Measurements from ENCODE around the gene TNP2. TPM values are rescaled to one million over a fixed set of nuclear protein-coding genes. Genes with fewer than 3 reads are reported as not detected.
"Not testable (repeated sequence)": the region's sequence is repeated elsewhere in the genome, so short reads cannot be mapped to it uniquely, and the experiment has no call there.

Gene TNP2
- total RNA-seq, 2 donors from 2014 or later, result not detected

DNA sequence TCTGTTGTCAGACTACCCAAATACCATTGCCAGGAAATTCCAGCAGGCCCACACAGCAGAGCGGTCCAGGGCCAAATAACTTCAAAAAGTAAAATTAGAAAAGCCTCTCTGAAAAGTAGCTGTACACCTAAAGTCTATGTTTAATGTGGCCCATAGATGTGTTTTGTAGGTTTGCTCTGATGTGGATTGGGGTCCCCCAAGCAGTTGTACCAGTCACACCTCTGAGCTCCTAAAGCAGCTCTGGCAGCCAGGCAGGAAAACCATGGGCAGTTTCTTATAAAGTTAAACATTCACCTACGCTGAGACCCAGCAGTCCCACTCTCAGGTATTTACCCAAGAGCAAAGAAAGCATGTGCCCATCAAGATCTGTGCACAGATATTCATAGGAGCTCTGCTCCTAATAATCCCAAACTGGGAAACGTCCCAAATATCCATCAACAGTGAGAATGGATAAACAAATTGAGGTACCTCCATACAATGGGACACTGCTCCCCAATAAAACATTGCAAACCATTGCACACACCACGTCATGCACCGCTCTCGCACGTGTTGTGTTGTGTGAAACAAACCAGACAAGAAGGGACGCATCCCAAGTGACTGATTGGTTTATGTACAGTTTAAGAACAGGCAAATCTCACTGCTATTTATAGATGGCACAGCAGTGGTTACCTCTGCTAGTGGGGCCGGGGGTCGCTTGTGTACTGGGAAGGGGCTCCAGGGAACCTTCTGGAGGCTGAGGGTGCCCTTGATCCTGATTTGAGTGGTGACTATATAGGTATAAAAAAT, 27.8 kb upstream of the TNP2 start:
- H3K4me1 Mint-ChIP-seq (ENCODE audit: low read depth in 2 of 2), result peaks cover 17 to 28% of the 10 kb centered on the region in 2 donors
- no peak for DNase-seq (ENCODE audit: low spot score)
- peak overlapping the region; percentile 16 to 39 for H3K27ac Mint-ChIP-seq
- no peaks in the 10 kb centered on the region for H3K9me3 Mint-ChIP-seq
- H3K36me3 Mint-ChIP-seq, result no peaks in the 10 kb centered on the region
- peak overlapping the region; percentile 51 for H3K4me3 Mint-ChIP-seq
- H3K27me3 Mint-ChIP-seq, result peaks cover 30 to 33% of the 10 kb centered on the region in 2 donors
- ATAC-seq, result peak; percentile 28 to 34

DNA sequence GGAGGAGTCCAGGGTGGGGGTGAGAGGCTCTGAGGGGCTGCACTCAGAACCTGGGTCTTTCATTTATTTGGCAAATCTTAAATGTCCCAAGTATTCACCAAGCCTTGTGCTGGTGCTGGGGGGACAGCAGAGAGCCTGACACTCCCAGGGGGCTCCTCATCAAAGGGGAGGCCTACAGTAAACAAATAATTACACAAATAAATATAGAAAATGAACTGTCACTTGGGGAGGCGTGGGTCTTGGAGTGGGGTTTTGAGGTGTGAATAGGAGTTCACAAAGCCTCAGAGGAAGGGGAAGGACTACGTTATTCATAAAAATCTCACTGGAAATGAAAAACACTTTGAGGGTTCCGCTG, 27.2 kb upstream of the TNP2 start:
- ATAC-seq, result no peak
- H3K27ac Mint-ChIP-seq, result no peak overlapping the region
- H3K4me3 Mint-ChIP-seq, result no peak overlapping the region
- no peaks in the 10 kb centered on the region for H3K36me3 Mint-ChIP-seq
- peaks cover 31 to 38% of the 10 kb centered on the region in 2 donors for H3K27me3 Mint-ChIP-seq
- H3K9me3 Mint-ChIP-seq, result no peaks in the 10 kb centered on the region
- no peak for DNase-seq (ENCODE audit: low spot score)
- peaks cover 17 to 26% of the 10 kb centered on the region in 2 donors for H3K4me1 Mint-ChIP-seq (ENCODE audit: low read depth in 2 of 2)

DNA sequence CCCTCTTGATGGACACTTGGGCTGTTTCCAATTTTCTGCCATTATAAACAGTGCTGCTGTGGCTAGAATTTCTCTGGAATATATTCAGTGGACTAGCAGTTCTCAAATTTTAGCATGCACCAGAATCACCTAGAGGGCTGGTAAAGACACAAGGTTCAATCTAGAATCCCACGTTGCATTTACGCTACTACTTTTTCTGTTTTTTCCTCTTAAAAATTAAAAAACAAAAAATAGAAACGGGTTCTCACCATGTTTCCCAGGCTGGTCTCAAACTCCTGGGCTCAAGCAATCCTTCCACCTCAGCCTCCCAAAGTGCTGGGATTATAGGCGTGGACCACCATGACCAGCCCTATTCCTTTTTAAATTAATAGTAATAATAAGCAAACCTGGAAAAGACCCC, 26.5 kb upstream of the TNP2 start:
- H3K4me1 Mint-ChIP-seq (ENCODE audit: low read depth in 2 of 2), result peaks cover 17 to 26% of the 10 kb centered on the region in 2 donors
- no peaks in the 10 kb centered on the region for H3K36me3 Mint-ChIP-seq

DNA sequence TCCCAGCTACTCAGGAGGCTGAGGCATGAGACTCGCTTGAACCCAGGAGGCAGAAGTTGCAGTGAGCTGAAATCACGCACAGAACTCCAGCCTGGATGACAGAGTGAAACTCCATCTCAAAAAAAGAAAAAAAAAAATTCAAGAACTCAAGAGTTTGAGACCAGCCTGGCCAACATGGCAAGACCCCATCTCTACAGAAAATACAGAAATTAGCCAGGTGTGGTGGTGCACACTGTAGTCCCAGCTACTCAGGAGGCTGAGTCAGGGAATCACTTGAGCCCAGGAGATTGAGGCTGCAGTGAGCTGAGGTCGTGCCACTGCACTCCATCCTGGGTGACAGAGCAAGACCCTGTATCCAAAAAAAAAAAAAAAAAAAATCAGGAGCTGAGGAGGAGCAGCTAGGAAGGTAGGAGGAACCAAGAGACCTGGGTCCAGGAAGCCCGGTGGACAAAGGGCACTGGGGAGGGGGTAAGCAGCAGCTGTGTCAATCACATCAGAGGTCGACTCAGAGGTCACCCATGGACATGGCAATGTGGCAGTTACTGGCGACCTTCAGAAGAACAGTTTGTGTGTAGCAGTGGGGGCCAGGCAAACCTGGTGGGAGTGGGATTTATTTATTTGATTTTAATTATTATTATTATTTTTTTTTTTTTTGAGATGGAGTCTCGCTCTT, 23.1 kb upstream of the TNP2 start:
- Mint-ChIP-seq H3K27ac (no peak overlapping the region), H3K4me3 (no peak overlapping the region), H3K36me3 (no peaks in the 10 kb centered on the region), H3K9me3 (no peaks in the 10 kb centered on the region), H3K4me1 (ENCODE audit: low read depth in 2 of 2) (peaks cover 6 to 25% of the 10 kb centered on the region in 2 donors), H3K27me3 (peaks cover 55 to 68% of the 10 kb centered on the region in 2 donors)
- ATAC-seq (no peak), DNase-seq (ENCODE audit: low spot score) (no peak)

More for the DNA sequence above, 26.5 kb upstream of the TNP2 start:
- peaks cover 33 to 44% of the 10 kb centered on the region in 2 donors for H3K27me3 Mint-ChIP-seq
- H3K9me3 Mint-ChIP-seq, result no peaks in the 10 kb centered on the region
- DNase-seq (ENCODE audit: low spot score) (no peak), ATAC-seq (no peak)
- H3K27ac Mint-ChIP-seq, result peak overlapping the region in 1 of 2 donors; percentile 31
- H3K4me3 Mint-ChIP-seq, result no peak overlapping the region

DNA sequence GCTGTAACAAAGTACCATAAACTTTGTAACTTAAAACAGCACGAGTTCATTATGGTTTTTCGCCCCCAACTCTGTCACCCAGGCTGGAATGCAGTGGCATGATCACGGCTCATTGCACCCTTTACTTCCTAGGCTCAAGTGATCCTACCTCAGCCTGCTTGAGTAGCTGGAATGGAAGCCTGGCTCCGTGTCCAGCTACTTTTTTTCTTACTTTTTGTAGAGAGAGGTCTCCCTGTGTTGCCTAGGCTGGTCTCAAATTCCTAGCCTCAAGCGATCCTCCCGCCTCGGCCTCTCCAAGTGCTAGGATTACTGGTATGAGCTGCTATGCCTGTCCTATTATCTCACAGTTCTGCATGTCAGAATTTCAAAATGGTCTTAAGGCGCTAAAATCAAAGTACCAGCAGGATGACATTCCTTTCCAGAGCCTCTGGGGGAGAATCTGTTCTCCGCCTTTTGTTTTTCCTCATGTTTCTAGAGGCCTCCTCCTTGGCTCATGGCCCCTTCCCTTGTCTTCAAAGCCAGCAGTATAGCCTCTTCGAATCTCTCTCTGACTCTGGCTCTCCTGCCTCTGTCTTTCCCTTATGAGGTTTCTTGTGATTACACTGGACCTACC, 22.1 kb upstream of the TNP2 start:
- Mint-ChIP-seq H3K4me1 (ENCODE audit: low read depth in 2 of 2) (peaks cover 8 to 26% of the 10 kb centered on the region in 2 donors), H3K27me3 (peaks cover 58 to 74% of the 10 kb centered on the region in 2 donors), H3K27ac (no peak overlapping the region), H3K36me3 (no peaks in the 10 kb centered on the region), H3K4me3 (no peak overlapping the region), H3K9me3 (no peaks in the 10 kb centered on the region)
- ATAC-seq (no peak), DNase-seq (ENCODE audit: low spot score) (no peak)

DNA sequence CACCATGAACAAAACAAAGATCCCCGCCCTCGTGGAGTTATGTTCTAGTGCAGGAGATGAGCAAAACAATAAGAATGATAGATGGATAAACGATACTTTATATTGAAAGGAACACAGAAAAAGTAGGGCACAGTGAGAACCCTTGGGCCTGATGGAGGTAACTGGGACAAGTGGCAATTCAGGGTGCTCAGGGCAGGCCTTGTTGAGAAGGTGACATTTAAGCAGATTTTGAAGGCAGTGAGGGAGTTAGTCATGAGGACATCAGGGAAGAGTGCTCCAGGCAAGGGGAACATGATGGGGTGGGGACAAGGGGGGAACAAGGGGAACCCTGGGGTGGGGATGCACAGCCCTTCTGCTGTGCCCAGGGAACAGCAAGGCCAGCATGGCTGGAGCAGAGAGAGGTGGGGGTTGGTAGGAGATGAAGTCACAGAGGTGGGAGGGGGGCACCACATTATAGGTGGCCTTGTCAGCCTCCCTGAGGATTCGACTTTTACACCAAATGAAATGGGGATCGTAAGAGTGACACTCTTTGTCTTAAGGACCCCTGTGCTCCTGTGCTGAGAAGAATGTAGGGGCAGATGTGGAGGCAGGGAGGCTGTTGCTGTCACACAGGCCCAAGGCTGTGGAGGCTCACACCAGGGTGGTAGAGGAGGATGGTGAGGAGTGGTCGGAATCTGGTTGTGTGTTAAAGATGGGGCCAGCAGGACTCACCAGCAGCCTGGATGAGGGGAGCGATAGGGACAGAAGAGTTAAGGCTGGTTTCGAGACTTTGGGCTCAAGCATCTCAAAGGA, 21.2 kb upstream of the TNP2 start:
- Mint-ChIP-seq H3K27me3 (peaks cover 63 to 81% of the 10 kb centered on the region in 2 donors), H3K9me3 (no peaks in the 10 kb centered on the region), H3K27ac (peak overlapping the region in 1 of 2 donors; percentile 14), H3K36me3 (no peaks in the 10 kb centered on the region), H3K4me3 (no peak overlapping the region), H3K4me1 (ENCODE audit: low read depth in 2 of 2) (peaks cover 17 to 34% of the 10 kb centered on the region in 2 donors)
- ATAC-seq (no peak), DNase-seq (ENCODE audit: low spot score) (no peak)

DNA sequence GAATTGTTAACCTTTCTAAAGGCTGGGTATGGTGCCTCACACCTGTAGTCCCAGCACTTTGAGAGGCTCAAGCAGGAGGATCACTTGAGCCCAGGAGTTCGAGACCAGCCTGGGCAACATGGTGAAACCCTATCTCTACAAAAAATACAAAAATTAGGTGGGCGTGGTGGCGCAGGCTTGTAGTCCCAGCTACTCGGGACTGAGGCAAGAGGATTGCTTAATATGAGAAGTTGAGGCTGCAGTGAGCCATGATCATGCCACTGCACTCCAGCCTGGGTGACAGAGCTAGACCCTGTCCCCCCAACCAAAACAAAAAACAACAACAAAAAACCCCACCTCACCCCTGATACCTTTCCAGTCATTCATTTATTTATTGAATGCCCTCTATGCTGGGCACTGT, 20.6 kb upstream of the TNP2 start:
- not testable (repeated sequence) for ATAC-seq; H3K9me3 Mint-ChIP-seq; DNase-seq (ENCODE audit: low spot score); H3K36me3 Mint-ChIP-seq; H3K4me3 Mint-ChIP-seq
- Mint-ChIP-seq H3K4me1 (ENCODE audit: low read depth in 2 of 2) (peaks cover 19 to 38% of the 10 kb centered on the region in 2 donors), H3K27ac (peak overlapping the region in 1 of 2 donors; percentile 14), H3K27me3 (peaks cover 60 to 79% of the 10 kb centered on the region in 2 donors)

DNA sequence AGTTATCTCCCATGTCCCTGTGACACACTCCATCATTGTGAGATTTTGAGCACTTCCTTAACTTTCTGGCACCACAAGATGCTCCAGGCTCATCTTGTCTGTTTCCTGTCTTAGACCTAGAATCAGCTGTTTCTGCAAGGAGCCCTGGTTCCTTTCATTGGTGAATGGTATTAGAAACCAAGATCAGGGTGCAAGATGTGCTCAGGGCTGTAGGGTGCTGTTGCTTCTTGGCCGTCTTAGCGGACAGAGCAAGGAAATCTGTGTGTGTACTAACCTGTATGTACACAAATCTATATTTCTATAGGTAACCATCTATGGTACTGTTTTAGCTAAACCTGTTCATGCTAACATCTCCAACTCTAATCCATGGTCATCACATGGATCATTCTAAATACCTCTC, 20.1 kb upstream of the TNP2 start:
- ATAC-seq, result no peak
- Mint-ChIP-seq H3K4me1 (ENCODE audit: low read depth in 2 of 2) (peaks cover 19 to 38% of the 10 kb centered on the region in 2 donors), H3K4me3 (no peak overlapping the region), H3K27me3 (peaks cover 60 to 79% of the 10 kb centered on the region in 2 donors), H3K27ac (peak overlapping the region in 1 of 2 donors; percentile 29), H3K36me3 (no peaks in the 10 kb centered on the region), H3K9me3 (no peaks in the 10 kb centered on the region)
- no peak for DNase-seq (ENCODE audit: low spot score)

DNA sequence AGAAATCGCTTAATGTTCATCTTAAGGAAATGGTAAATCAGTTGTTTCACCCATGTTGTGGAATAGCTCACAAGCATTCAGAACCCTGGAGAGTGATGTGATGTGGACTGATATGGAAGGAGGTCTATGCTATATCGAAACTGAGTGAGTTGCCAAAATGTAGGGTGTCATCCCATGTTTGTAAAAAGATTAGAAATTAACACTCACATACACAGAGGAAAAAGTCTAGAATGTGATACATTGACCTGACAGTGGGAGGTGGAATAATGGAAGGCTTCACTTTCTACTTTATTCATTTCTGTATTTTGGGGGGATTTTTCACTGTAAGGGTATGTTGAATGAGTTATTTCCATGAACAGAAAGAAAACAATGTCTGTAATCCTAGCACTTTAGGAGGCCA, 16.7 kb upstream of the TNP2 start:
- peaks cover 49 to 68% of the 10 kb centered on the region in 2 donors for H3K27me3 Mint-ChIP-seq
- ATAC-seq, result peak; percentile 44 to 52
- peak overlapping the region in 1 of 2 donors; percentile 54 for H3K27ac Mint-ChIP-seq
- no peaks in the 10 kb centered on the region for H3K9me3 Mint-ChIP-seq
- H3K4me3 Mint-ChIP-seq, result peak overlapping the region; percentile 38
- H3K4me1 Mint-ChIP-seq (ENCODE audit: low read depth in 2 of 2), result peaks cover 19 to 27% of the 10 kb centered on the region in 2 donors
- H3K36me3 Mint-ChIP-seq, result no peaks in the 10 kb centered on the region
- no peak for DNase-seq (ENCODE audit: low spot score)

DNA sequence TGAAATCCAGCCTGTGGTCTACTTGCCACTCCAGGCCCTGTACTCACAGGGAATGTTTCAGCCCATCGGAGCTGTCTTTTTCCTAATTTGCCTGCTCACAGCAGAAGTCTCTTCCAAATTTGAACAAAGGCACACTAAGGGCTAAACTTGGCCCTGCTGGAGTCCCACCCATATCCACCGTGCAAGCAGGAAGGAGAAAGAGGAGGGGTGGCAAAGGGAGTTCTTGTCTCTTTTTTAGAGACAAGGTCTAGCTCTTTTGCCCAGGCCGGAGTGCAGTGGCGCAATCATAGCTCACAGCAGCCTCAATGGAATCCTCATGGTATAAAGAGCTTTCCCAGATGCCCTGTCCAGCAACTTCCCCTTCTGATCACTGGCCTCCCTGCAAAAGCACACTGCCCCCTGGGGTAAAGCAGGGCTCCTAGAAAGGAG, 14.7 kb upstream of the TNP2 start:
- Mint-ChIP-seq H3K36me3 (no peaks in the 10 kb centered on the region), H3K4me1 (ENCODE audit: low read depth in 2 of 2) (peaks cover 19 to 24% of the 10 kb centered on the region in 2 donors), H3K27me3 (peaks cover 39 to 49% of the 10 kb centered on the region in 2 donors), H3K9me3 (no peaks in the 10 kb centered on the region), H3K4me3 (no peak overlapping the region), H3K27ac (no peak overlapping the region)
- no peak for DNase-seq (ENCODE audit: low spot score)
- ATAC-seq, result no peak

DNA sequence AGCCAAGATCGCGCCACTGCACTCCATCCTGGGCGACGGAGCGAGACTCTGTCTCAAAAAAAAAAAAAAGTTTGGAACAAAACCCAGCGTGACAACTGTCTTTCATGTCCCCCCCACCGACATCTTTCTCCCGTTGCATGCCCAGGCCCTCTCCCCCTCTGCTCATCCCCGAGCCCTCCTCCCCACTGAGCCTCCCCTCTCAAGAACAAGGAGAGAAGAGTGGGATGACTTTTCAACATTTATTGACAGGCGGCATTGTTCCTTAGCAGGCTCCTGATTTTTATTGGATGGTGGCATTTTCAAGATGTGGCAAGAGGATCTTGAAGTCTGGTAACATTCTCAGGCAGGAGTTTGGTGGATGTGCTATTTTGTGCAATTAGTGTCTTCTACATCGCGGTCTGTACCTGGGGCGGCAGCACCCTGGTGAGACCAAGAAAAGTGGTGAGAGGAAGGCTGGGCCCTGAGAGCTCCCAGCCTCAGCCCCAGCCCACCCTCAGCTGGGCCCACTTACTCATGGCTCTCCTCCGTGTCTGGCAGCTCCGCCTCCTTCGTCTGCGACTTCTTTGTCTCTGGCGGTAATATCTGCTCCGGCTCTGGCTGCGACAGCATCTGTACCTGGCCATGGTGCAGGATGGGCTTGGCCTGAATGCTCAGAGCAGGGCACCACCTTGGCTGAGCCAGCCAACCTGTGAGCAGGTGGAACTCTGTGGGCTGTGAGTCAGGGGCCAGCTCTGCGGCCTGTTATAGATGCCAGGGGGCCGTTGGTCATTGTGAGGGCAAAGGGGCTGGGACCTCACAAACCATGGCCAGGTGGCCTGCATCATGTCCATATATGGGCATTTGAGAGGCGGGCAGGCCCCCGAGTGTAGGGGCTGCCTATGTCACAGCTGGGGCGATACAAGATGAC, 11.7 kb upstream of the TNP2 start, which contains the start of gene PRM1:
PRM1 (minus strand) TSS at position 715 of the 907 bp plus-strand sequence; CDS start at position 623, 92 bp downstream.
- Mint-ChIP-seq H3K4me3 (no peak within 1 kb of the TSS), H3K9me3 (no peaks in the 10 kb centered on the region), H3K27ac (peak within 1 kb of the TSS in 1 of 2 donors; percentile 19), H3K36me3 (no peaks in the 10 kb centered on the region), H3K4me1 (ENCODE audit: low read depth in 2 of 2) (peaks cover 8 to 10% of the 10 kb centered on the region in 2 donors), H3K27me3 (peaks cover 32% of the 10 kb centered on the region in 2 donors)
- no peak for ATAC-seq
- DNase-seq (ENCODE audit: low spot score), result no peak
